GM19397 (cell line): ENCODE measurements around the gene GDI2.
"Not testable (repeated sequence)": the region's sequence is repeated elsewhere in the genome, so short reads cannot be mapped to it uniquely, and the experiment has no call there.

ENCODE experiments used
- ATAC-seq: cut with Tn5 transposase; IDR thresholded peaks from one replicate; pipeline ENCODE4 v1.9.1; 2021; ENCODE audit warnings: mild to moderate bottlenecking, moderate library complexity; ENCODE audit not compliant: unreplicated experiment

Gene GDI2

GRCh38 chr10:5828725-5829124, 15.5 kb upstream of the GDI2 start:
- ATAC-seq: no peak

DNA sequence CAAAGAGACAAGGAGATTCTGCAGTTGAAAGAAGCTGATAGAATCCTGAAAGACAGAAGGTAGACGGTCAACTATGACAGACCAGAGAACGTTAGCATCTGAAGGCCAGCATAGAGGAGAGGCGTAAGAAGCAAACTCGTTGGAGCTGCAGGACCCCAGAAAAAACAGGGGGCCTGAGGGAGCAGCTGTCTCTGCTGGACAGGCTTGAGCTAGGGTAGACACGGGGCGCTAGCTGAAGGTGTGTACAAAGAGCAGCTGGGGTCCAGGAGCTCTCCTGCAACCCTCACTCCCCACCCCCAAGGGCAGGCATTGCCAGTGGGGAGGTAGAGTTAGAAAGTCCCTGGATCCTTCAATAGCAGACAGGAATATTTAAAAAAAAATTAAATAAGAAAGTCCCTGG, 14.6 kb upstream of the GDI2 start:
- ATAC-seq: no peak

DNA sequence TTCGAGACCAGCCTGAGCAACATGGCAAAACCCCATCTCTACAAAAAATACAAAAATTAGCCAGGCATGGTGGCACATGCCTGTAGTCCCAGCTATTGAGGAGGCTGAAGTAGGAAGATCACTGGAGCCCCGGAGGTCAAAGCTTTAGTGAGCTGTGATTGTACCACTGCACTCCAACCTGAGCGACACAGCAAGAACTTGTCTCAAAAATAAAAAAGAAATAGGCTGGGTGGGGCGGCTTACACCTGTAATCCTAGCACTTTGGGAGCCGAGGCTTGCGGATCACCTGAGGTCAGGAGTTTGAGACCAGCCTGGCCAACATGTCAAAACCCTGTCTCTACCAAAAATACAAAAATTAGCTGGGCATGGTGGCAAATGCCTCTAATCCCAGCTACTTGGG, 13.3 kb upstream of the GDI2 start:
- not testable (repeated sequence) for ATAC-seq

DNA sequence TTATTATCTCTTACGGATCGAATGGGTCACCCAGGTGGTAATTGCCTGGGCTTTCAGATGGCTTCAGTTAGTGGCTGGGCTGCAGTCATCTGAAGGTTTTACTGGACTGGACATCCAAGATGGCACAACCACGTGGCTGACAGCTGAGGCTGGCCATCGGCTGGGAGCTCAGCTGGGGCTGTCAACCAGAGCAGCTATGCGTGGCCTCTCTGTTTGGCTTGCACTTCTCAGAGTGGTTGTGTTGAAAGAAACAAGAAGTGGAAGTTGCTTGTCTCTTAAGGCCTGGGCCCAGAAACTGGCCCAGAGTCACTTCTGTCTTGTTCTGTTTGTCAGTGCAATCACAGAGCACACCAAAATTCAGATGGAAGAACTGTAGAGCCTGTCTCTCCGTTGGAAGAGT, 5.7 kb upstream of the GDI2 start:
- ATAC-seq: peak; percentile 31

DNA sequence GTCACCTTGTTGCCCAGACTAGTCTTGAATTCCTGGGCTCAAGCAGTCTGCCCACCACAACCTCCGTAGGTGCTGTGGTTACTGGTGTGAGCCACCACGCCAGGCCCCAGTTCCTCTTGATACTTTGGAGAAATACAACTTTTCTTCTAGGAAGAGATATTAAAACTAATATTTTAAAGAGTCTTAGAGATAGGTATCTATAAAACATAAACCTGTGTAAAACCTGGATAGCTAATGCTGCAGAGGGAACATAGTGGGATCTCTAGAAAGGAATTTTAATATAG, 4.8 kb upstream of the GDI2 start:
- ATAC-seq: no peak

DNA sequence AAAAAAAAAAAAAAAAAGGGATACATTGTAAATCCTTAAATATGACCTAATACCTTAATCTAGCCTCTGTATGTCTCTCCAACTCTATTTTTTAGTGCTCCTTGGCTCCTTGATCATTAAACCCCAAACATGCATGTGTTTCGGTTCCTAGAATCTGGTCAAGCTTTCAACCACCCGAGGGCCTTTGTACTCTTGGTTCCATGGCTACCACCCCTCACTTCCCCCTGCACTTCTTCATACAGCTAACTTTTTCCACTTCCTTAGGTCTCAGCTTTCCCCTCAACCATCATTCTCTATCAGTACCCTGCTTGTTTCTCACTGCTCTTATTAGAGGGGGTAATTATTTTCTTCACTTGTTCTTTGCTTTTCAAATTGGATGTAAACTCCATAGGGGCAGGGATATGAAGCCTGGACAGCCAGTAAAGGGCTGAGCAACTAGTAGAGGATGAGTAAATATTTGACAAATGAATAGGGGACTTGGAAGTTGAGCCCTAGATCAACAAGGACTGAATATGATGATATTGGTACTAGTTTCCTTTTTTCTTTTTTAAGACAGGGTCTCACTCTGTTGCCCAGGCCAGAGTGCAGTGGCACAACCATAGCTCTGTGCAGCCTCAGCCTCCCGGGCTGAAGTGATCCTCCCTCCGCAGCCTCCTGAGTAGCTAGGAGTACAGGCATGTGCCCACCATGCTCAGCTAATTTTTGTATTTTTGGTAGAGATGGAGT, 4.3 kb upstream of the GDI2 start:
- ATAC-seq: no peak

DNA sequence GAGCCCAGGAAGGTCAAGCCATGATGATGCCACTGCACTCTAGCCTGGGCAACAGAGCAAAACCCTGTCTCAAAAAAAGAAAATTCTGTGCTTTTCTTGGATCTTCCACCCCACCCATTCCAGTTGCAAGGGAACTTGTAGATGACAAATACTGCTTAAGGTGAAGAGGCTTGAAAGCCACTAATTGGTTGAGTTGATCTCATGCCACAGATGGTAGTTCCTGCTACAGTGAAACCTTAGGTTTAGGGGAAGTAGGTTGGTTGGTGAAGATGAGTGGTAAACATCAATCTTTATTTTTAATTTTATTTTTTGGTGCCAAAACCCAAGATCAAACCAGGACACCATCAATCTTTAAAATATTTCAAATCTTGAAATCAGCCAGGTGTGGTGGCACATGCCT, 2.9 kb upstream of the GDI2 start:
- no peak for ATAC-seq

DNA sequence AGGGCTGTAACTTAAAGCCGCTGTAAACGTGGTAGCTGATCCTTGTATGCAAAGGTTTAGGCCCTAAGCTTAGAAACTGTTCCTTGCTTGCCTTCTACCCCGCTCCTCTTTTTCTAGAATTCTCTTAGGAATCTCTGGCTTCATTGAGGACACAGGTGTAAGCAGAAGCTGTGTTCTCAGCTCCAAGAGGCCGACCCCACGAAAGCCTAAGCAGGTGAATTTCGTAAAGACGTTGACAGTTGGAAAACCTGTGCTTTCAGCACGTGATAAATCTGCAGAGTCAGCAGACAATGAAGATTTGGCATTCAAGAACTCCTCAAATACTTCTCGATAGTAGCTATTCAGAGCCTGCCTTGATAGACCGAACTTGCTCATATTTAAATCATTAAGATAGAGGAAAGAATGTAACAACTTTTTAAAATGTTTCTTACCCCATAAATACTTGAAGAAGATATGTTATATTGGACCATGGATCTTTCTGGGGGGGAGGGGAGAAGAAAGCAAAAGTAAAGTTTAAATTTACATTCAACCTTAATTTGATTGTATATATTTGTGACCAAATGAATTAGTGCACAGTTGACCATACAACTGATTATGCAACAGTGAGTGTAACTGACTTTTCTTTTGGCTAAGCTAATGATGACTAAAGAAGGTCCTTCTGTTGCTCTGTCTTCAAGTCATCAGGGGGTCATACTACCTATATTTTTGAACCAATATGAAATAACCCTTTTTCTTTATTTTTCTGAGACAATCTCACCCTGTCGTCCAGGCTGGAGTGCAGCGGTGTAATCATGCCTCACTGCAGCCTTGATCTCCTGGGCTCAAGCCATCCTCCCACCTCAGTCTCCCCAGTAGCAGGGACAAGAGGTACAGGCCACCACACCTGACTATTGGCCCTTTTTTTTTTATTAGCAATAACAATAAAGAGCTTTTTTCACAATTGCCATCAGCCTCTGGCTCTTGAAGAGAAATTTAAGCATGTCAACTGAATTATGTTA, 1.2 kb upstream of the GDI2 start:
- ATAC-seq: no peak

- peak; percentile 28 for ATAC-seq
Measured at GRCh38 chr10:5813091-5813340, 218 bp downstream of the GDI2 start.

DNA sequence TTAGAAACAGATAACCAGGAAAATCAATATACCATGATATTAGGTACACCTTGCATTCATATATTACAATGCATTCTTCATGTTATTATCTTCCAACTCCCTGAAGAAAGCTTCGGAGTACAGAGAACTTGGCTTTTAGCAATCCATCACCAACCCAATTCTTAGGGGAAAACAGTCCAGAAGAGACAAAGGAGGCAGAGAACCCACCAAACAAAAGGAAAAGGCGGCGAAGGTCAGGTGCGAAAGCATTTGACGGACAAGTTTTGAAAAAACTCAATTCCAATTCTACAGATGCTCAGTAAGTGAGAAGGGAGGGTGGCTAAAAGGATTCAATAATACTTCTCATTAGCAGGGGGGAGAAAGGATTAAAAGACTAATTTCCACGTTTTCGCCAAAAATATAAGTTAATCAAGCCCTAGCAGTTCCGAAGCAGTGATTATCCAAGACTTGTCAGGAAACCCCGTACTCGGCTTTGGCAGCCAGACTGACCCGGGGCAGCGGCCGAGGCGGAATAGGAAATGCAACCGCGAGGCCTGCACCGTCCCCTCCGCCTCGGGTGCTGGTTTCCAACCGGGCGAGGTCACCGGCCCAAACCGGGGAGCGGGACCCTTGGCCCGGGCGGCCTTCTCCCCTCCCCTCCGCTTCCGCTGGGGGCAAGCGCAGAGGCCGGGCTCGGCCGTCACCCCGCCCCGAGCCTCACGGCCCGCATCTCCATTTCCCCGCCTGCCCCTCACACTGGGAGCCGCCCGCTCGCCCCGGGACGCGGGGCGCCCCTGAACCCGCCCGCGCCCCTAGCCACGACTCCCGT, 747 bp downstream of the GDI2 start:
- peak; percentile 27 for ATAC-seq

DNA sequence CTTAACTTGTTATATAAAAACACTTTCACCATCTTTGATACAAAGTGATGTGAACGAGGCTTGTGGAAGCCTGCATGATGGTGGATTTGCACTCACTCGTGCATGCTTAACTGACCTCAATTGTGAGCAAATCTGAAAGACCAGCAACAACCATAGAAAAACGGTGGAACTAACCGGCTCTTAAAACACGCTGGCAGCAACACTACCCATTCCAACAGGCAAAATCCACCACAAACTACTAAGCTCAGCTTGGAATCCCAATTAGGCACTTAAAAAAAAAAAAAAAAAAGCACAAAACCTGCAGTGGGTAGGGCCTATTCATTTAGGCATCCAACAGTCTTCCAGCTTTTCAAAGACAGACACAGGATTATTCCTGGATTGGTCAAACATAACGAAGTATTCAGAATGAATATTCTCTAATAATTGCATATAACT, 1.8 kb downstream of the GDI2 start:
- no peak for ATAC-seq

GRCh38 chr10:5810225-5810624, 3.0 kb downstream of the GDI2 start:
- no peak for ATAC-seq

- no peak for ATAC-seq
Measured at GRCh38 chr10:5809527-5810154, 3.6 kb downstream of the GDI2 start.

- ATAC-seq: not testable (repeated sequence)
Measured at GRCh38 chr10:5808783-5809392, 4.3 kb downstream of the GDI2 start.

GRCh38 chr10:5806745-5807144, 6.5 kb downstream of the GDI2 start:
- ATAC-seq: no peak

- no peak for ATAC-seq
Measured at GRCh38 chr10:5805711-5806110, 7.5 kb downstream of the GDI2 start.

- ATAC-seq: no peak
Measured at GRCh38 chr10:5805260-5805659, 8.0 kb downstream of the GDI2 start.

DNA sequence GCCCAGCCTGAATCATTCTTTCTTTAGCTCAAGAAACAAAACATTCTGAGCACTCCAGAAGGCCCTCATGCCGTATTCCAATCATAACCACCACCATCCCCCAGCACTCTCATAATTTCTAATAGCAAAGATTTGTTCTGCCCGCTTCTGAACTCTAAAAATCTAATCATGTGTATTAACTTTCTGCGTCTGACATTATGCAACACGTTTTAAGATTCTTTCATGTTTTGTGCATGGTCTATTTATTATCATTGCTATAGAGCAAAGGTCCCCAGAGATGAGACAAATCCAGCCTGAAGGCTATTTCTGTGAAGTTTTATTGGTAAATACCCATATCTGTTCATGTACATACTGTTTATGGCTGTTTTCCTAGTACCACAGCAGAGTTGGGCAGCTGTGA, 8.8 kb downstream of the GDI2 start:
- no peak for ATAC-seq

DNA sequence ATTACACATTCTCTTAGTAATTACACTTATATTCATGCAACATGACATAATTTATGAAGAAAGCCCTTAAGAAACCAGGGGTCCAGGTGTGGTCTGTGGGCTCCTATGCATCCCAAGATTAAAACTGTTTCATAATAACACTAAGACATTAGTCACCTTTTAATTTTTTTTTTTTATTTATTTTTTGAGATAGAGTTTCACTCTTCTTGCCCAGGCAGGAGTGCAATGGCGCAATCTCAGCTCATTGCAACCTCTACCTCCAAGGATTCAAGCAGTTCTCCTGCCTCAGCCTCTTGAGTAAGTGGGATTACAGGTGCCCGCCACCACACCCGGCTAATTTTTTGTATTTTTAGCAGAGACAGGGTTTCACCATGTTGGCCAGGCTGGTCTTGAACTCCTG, 12.5 kb downstream of the GDI2 start:
- ATAC-seq: no peak

DNA sequence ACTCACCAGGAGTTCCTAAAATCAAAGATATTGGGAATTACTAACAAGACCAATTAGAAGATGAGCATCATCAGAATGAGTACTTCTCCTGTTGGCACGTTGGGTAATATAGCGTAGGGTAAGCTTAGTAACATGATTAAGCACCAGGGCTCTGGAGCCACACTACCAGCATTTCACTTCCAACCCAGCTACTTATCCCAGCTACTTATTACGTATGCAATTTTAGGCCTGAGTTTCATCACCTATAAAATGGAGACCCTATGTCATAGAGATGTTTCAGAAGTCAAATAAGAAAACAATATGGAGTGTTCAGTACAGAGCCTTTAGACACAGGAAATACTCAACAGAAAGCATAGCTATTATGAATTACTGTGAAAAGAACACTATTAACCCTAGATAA, 19.0 kb downstream of the GDI2 start:
- no peak for ATAC-seq

GRCh38 chr10:5789626-5790025, 23.6 kb downstream of the GDI2 start:
- ATAC-seq: no peak
